PC-3 (cell line): ENCODE results near the gene SPATC1L. TPM values are rescaled to one million over a fixed set of nuclear protein-coding genes. Genes with fewer than 3 reads are reported as not detected.

ENCODE experiments used
- ATAC-seq: fragments of 200-7000 bp; cut with Tn5 transposase; 2 replicates; pipeline ENCODE4 v1.9.1; 2020; ENCODE audit warnings: mild to moderate bottlenecking, moderate library complexity
- BruUV-seq: library from RNA; stranded (reverse); fragments of 400-500 nt; replicated peaks from 2 replicates; lab custom pipeline; 2021; lab: Mats Ljungman, UMichigan
- CTCF ChIA-PET: fragments of 300-600 bp; sonication (Branson Sonifier 250); formaldehyde crosslinking; loops from one replicate; lab custom pipeline; 2022; ENCODE audit warnings: antibody characterized with exemption; lab: Charles Lee
- POLR2A ChIA-PET: fragments of 300-600 bp; sonication (Branson Sonifier 250); formaldehyde crosslinking; loops from one replicate; lab custom pipeline; 2022; ENCODE audit warnings: antibody characterized with exemption; ENCODE audit not compliant: unreplicated experiment; lab: Charles Lee
- DNase-seq: peaks from one replicate; pipeline ENCODE4 v3.0.0-alpha.2; 2015
- H2AFZ ChIP-seq: fragments of 300-600 bp; sonication (generic); 2 replicates; pipeline ENCODE4 v1.6.0; 2016; ENCODE audit warnings: antibody characterized with exemption, low read length
- H3F3A ChIP-seq: fragments of 300-600 bp; sonication (generic); one replicate; pipeline ENCODE4 v1.6.0; 2017; ENCODE audit warnings: antibody characterized with exemption, low read length, control low read depth, mild to moderate bottlenecking; ENCODE audit not compliant: unreplicated experiment
- H3K27ac ChIP-seq: fragments of 300-600 bp; sonication (generic); 2 replicates; pipeline ENCODE4 v1.5.1; 2016; ENCODE audit warnings: mild to moderate bottlenecking, low read length
- H3K27me3 ChIP-seq: fragments of 300-600 bp; sonication (generic); 2 replicates; pipeline ENCODE4 v1.6.1; 2016; ENCODE audit warnings: low read length, mixed read lengths
- H3K36me3 ChIP-seq: fragments of 300-600 bp; sonication (generic); 2 replicates; pipeline ENCODE4 v1.6.1; 2016; ENCODE audit warnings: low read depth, mixed run types, low read length, mixed read lengths
- H3K4me1 ChIP-seq: fragments of 300-600 bp; sonication (generic); 2 replicates; pipeline ENCODE4 v1.5.1; 2016; ENCODE audit warnings: low read length; ENCODE audit not compliant: insufficient read depth
- H3K4me2 ChIP-seq: fragments of 300-600 bp; sonication (generic); 2 replicates; pipeline ENCODE4 v1.6.0; 2016; ENCODE audit warnings: low read length
- H3K4me3 ChIP-seq: fragments of 300-600 bp; sonication (generic); 2 replicates; pipeline ENCODE4 v1.5.1; 2016; ENCODE audit warnings: mild to moderate bottlenecking, low read length, mixed read lengths
- H3K79me2 ChIP-seq: fragments of 300-600 bp; sonication (generic); 2 replicates; pipeline ENCODE4 v1.6.1; 2017; ENCODE audit warnings: low read length, mixed read lengths
- H3K9ac ChIP-seq: fragments of 300-600 bp; sonication (generic); 2 replicates; pipeline ENCODE4 v1.6.0; 2016; ENCODE audit warnings: mild to moderate bottlenecking, low read length
- H3K9me2 ChIP-seq: fragments of 300-600 bp; sonication (generic); replicated peaks from 2 replicates; pipeline ENCODE4 v1.6.1; 2016; ENCODE audit warnings: mixed run types, low read length, mixed read lengths
- H3K9me3 ChIP-seq: fragments of 300-600 bp; sonication (generic); 2 replicates; pipeline ENCODE4 v1.6.1; 2016; ENCODE audit warnings: low read length, mixed read lengths
- H4K20me1 ChIP-seq: fragments of 300-600 bp; sonication (generic); 2 replicates; pipeline ENCODE4 v1.6.1; 2016; ENCODE audit warnings: low read length, mixed read lengths
- CTCF ChIP-seq: fragments of 300-600 bp; sonication (generic); conservative IDR thresholded peaks from 2 replicates; pipeline ENCODE4 v1.5.1; 2017; ENCODE audit warnings: antibody characterized with exemption, low read depth, mild to moderate bottlenecking, low read length
- EZH2 ChIP-seq: fragments of 300-600 bp; sonication (generic); IDR thresholded peaks from one replicate; pipeline ENCODE4 v1.6.1; 2017; ENCODE audit warnings: antibody characterized with exemption, mild to moderate bottlenecking, low read length; ENCODE audit not compliant: unreplicated experiment
- EZH2phosphoT487 ChIP-seq: fragments of 300-600 bp; sonication (generic); IDR thresholded peaks from 2 replicates; pipeline ENCODE4 v1.6.1; 2018; ENCODE audit warnings: mild to moderate bottlenecking, antibody characterized with exemption, low read length, borderline replicate concordance
- intact Hi-C: fragments of 100-400 bp; cut with micrococcal nuclease; formaldehyde crosslinking; loops from 2 replicates; pipeline ENCODE4 v1.9.0; 2023
- total RNA-seq: library from RNA; depleted of rRNA; stranded (reverse); fragments of >200 nt; gene quantifications from 2 replicates; pipeline ENCODE4 v1.2.3, GENCODE V29; 2014

SPATC1L gene
- total RNA-seq, 1 experiment from 2014 or later: 41.7 TPM

DNA sequence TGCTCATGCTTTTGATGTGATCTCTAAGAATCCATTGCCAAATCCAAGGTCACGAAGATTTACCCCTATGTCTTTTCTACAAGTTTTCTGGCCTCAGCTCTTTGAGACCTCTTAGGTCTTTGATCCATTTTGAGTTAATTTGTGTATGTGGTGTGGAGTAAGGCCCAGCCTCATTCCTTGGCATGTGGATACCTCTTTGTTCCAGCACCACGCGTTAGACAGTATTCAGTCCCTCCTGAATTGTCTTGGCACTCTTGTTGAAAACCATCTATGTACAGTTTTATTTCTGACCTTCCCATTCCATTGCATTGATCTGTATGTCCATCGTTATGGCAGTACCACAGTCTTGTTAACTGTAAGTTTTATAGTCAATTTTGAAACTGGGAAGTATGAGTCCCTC lies 20.9 kb downstream of the SPATC1L start:
- Histone ChIP-seq H3K4me1 (no peaks in the 10 kb centered on the region), H3K4me2 (no peak overlapping the region), H2AFZ (no peak overlapping the region), H3K27me3 (no peaks in the 10 kb centered on the region), H4K20me1 (no peaks in the 10 kb centered on the region), H3K9ac (no peak overlapping the region), H3K9me3 (no peaks in the 10 kb centered on the region), H3K36me3 (no peaks in the 10 kb centered on the region), H3K79me2 (no peaks in the 10 kb centered on the region), H3K27ac (no peak overlapping the region), H3K9me2 (no peaks in the 10 kb centered on the region), H3F3A (no peaks in the 10 kb centered on the region), H3K4me3 (no peak overlapping the region)
- CTCF ChIA-PET: no interaction called here
- intact Hi-C loops: no loop called here
- ATAC-seq (no peak), DNase-seq (no peak)
- no TSS peak for BruUV-seq
- POLR2A ChIA-PET: no interaction called here
- TF ChIP-seq EZH2 (no peak), CTCF (no peak), EZH2phosphoT487 (no peak)

GRCh38 chr21:46161633-46162592 lies 22.3 kb downstream of the SPATC1L start:
- ATAC-seq: no peak
- H2AFZ ChIP-seq: no peak overlapping the region
- no peak for DNase-seq
- BruUV-seq: no TSS peak
- ChIA-PET POLR2A (no interaction called here), CTCF (no interaction called here)
- intact Hi-C loops: loop anchor here (1.0 kb wide), 1 partner anchor 26 kb away; no protein-coding TSS in a partner anchor
- H3K27ac ChIP-seq: no peak overlapping the region
- H3F3A ChIP-seq: no peaks in the 10 kb centered on the region
- no peak overlapping the region for H3K9ac ChIP-seq
- no peaks in the 10 kb centered on the region for H3K79me2 ChIP-seq
- no peaks in the 10 kb centered on the region for H4K20me1 ChIP-seq
- TF ChIP-seq EZH2 (no peak), CTCF (no peak), EZH2phosphoT487 (no peak)
- no peak overlapping the region for H3K4me2 ChIP-seq
- no peaks in the 10 kb centered on the region for H3K4me1 ChIP-seq
- no peaks in the 10 kb centered on the region for H3K36me3 ChIP-seq
- no peak overlapping the region for H3K4me3 ChIP-seq
- H3K9me2 ChIP-seq: no peaks in the 10 kb centered on the region
- no peaks in the 10 kb centered on the region for H3K9me3 ChIP-seq
- no peaks in the 10 kb centered on the region for H3K27me3 ChIP-seq
